GM12872 (cell line): ENCODE data around the gene FOLR2.

Experiments
- CTCF ChIP-seq: IDR thresholded peaks from 3 replicates; pipeline ENCODE4 v1.5.1; 2011; ENCODE audit warnings: low read depth, mild to moderate bottlenecking, low read length, moderate library complexity; ENCODE audit not compliant: insufficient read depth

The FOLR2 gene

GRCh38 chr11:72244361-72245262 lies 28.0 kb downstream of the FOLR2 start:
- no peak for TF ChIP-seq CTCF

GRCh38 chr11:72245263-72245816 lies 28.7 kb downstream of the FOLR2 start:
- no peak for TF ChIP-seq CTCF

GRCh38 chr11:72247584-72247983 lies 31.0 kb downstream of the FOLR2 start:
- no peak for TF ChIP-seq CTCF

GRCh38 chr11:72249961-72250360 lies 33.4 kb downstream of the FOLR2 start:
- TF ChIP-seq CTCF, result no peak

- TF ChIP-seq CTCF, result no peak
Observed at GRCh38 chr11:72250661-72251464, 34.3 kb downstream of the FOLR2 start.

- TF ChIP-seq CTCF, result no peak
Observed at GRCh38 chr11:72251614-72252013, 35.0 kb downstream of the FOLR2 start.

- TF ChIP-seq CTCF, result no peak
Observed at GRCh38 chr11:72253392-72253791, 36.8 kb downstream of the FOLR2 start.
